Left cardiac atrium (tissue), 4 donors: ENCODE data around the gene METTL22. TPM values are rescaled to one million over a fixed set of nuclear protein-coding genes. Genes with fewer than 3 reads are reported as not detected.
"Not testable (repeated sequence)": the region's sequence is repeated elsewhere in the genome, so short reads cannot be mapped to it uniquely, and the experiment has no call there.

ENCODE experiments used
- ATAC-seq, 2 donors: fragments of 200-7000 bp; cut with Tn5 transposase; one replicate each; pipeline ENCODE4 v1.9.1; 2020; ENCODE audit warnings: mild to moderate bottlenecking in 2 of 2, moderate library complexity in 2 of 2
- DNase-seq: peaks from one replicate; pipeline ENCODE4 v3.0.0-alpha.2; 2020
- intact Hi-C, 2 donors: fragments of 100-400 bp; cut with DNase I; formaldehyde crosslinking; loops; one replicate each; pipeline versions ENCODE4 v1.14.1 to v1.15.1; 2022 to 2023
- total RNA-seq, 2 donors: library from RNA; stranded (reverse); fragmentation: NEBNext Ultra II Directional; extraction: Animal tissue kit (Norgen Biotek cat#: 25700); gene quantifications; one replicate each; pipeline ENCODE4 v1.2.1, GENCODE V29; 2021
- donor health status: DM: no; HTN: yes; CAD: no.
- donor health status: DM: no; HTN: yes; CAD: no; lungs with severe emphysema.
- donor health status: DM: yes; HTN: yes; CAD: no.
- donor health status: Dilated cardiomyopathy.

Gene METTL22
- total RNA-seq, 2 donors from 2014 or later = 24.7 to 31.0 TPM

GRCh38 chr16:8649829-8650554, 28.5 kb downstream of the METTL22 start:
- intact Hi-C loops = no loop called here
- ATAC-seq (no peak), DNase-seq (no peak)

- intact Hi-C loops, DNase-seq, ATAC-seq: not testable (repeated sequence)
These were observed 30.5 kb downstream of the METTL22 start for GRCh38 chr16:8651958-8652357.

GRCh38 chr16:8655184-8655717, 33.8 kb downstream of the METTL22 start:
- ATAC-seq (peak in 1 of 2 donors; percentile 33), DNase-seq (no peak)
- intact Hi-C loops = no loop called here

- ATAC-seq (no peak), DNase-seq (no peak)
- intact Hi-C loops = no loop called here
These were observed 34.9 kb downstream of the METTL22 start for GRCh38 chr16:8656376-8656775.

- intact Hi-C loops = loop anchor here (2.0 to 5.0 kb wide), 3 partner anchors 131 to 221 kb away; partner anchors contain the start of gene LITAFD (in 2 of the 2)
- ATAC-seq (peak; percentile 82 to 87), DNase-seq (peak; percentile 66)
These were observed 39.4 kb downstream of the METTL22 start for GRCh38 chr16:8660841-8661301.

- DNase-seq = no peak
- intact Hi-C loops = loop anchor here (2.0 to 5.0 kb wide), 3 partner anchors 131 to 221 kb away; partner anchors contain the start of gene LITAFD (in 2 of the 2)
- no peak for ATAC-seq
These were observed 40.2 kb downstream of the METTL22 start for GRCh38 chr16:8661703-8662102.

- DNase-seq = no peak
- intact Hi-C loops = loop anchor here (5.0 kb wide), 2 partner anchors 129 to 219 kb away; partner anchors contain the start of gene LITAFD (in 2 of the 2)
- no peak for ATAC-seq
These were observed 41.9 kb downstream of the METTL22 start for GRCh38 chr16:8663192-8664089.

GRCh38 chr16:8665529-8665928, 44.0 kb downstream of the METTL22 start:
- intact Hi-C loops = no loop called here
- DNase-seq (no peak), ATAC-seq (no peak)

GRCh38 chr16:8667492-8667891, 46.0 kb downstream of the METTL22 start:
- DNase-seq (no peak), ATAC-seq (no peak)
- intact Hi-C loops = no loop called here

GRCh38 chr16:8668113-8668512, 46.6 kb downstream of the METTL22 start:
- DNase-seq (no peak), ATAC-seq (no peak)
- intact Hi-C loops = no loop called here

- DNase-seq (no peak), ATAC-seq (no peak)
- intact Hi-C loops = no loop called here
These were observed 48.0 kb downstream of the METTL22 start for GRCh38 chr16:8669481-8669880.

- intact Hi-C loops = no loop called here
- DNase-seq (no peak), ATAC-seq (no peak)
These were observed 48.6 kb downstream of the METTL22 start for GRCh38 chr16:8670014-8670560.

GRCh38 chr16:8673611-8674412, 52.3 kb downstream of the METTL22 start:
- peak; percentile 31 to 70 for ATAC-seq
- intact Hi-C loops = no loop called here
- no peak for DNase-seq

GRCh38 chr16:8674413-8675022, 53.0 kb downstream of the METTL22 start, which contains the start of gene ABAT:
ABAT (plus strand) TSS chr16:8674617; CDS start chr16:8735740, 61,123 bp downstream.
- intact Hi-C loops = no loop called here
- peak; percentile 100 for ATAC-seq
- DNase-seq = peak; percentile 92

- intact Hi-C loops = no loop called here
- ATAC-seq (no peak), DNase-seq (no peak)
These were observed 54.0 kb downstream of the METTL22 start for GRCh38 chr16:8675183-8676159.

- ATAC-seq (no peak), DNase-seq (no peak)
- intact Hi-C loops = no loop called here
These were observed 54.7 kb downstream of the METTL22 start for GRCh38 chr16:8676160-8676547.
